Adrenal gland (tissue), 12 donors: ENCODE results near the gene APP. TPM values are rescaled to one million over a fixed set of nuclear protein-coding genes. Genes with fewer than 3 reads are reported as not detected.

Source experiments
- DNase-seq, 7 donors: peaks; one replicate each; pipeline ENCODE4 v3.0.0-alpha.2; 2019 to 2020
- H3K27ac ChIP-seq, 5 donors: fragments of 200-600 bp; sonication (generic) in 4 of 5; 1 replicate in 3 of 5; 2 replicates in 2 of 5; pipeline versions ENCODE4 v1.5.1 to v1.8.0; 2016 to 2020; ENCODE audit warnings: mild to moderate bottlenecking in 1 of 5
- H3K27me3 ChIP-seq: fragments of 200-600 bp; 2 replicates; pipeline ENCODE4 v1.8.0; 2021
- H3K36me3 ChIP-seq, 2 donors: fragments of 200-600 bp; replicated peaks in 1 of 2; 1 replicate in 1 of 2; 2 replicates in 1 of 2; pipeline versions ENCODE4 v1.5.1 to v1.8.0; 2018 to 2022
- H3K4me1 ChIP-seq, 2 donors: fragments of 200-600 bp; replicated peaks in 1 of 2; 1 replicate in 1 of 2; 2 replicates in 1 of 2; pipeline versions ENCODE4 v1.5.1 to v1.8.0; 2018 to 2021
- H3K4me3 ChIP-seq, 4 donors: fragments of 200-600 bp; sonication (generic) in 3 of 4; one replicate each; pipeline ENCODE4 v1.5.1; 2016 to 2018
- H3K9me3 ChIP-seq, 3 donors: fragments of 200-600 bp; sonication (generic) in 1 of 3; replicated peaks in 1 of 3; 1 replicate in 2 of 3; 2 replicates in 1 of 3; pipeline versions ENCODE4 v1.5.1 to v1.8.0; 2016 to 2021
- POLR2A ChIP-seq, 2 donors: fragments of 450-650 bp; IDR thresholded peaks; one replicate each; pipeline ENCODE4 v1.6.1; 2017; ENCODE audit warnings: antibody characterized with exemption in 2 of 2, mild to moderate bottlenecking in 2 of 2, moderate library complexity in 1 of 2
- WGBS, 4 donors: extraction: QIAGEN DNeasy Blood & Tissue Kit in 2 of 4; methylation state at CpG; one replicate each; pipeline versions ENCODE4 v1.1.5 to v1.1.7; 2013 to 2017; 5-methylcytosine and 5-hydroxymethylcytosine counted together
- intact Hi-C, 2 donors: fragments of 100-400 bp; cut with DNase I; formaldehyde crosslinking; loops; one replicate each; pipeline versions ENCODE4 v1.14.1 to v1.15.0; 2022 to 2023
- polyA plus RNA-seq, 3 donors: library from polyadenylated mRNA; stranded (reverse); fragments of 200-250 nt in 2 of 3; fragments of 350-450 nt in 1 of 3; fragmentation: Illumina TruSeq in 1 of 3; extraction: RNeasy Lipid Tissue Mini Kit (QIAGEN cat#74804) in 1 of 3; gene quantifications; one replicate each; pipeline ENCODE4 v1.2.3, GENCODE V29; 2013 to 2014
- total RNA-seq, 9 donors: library from RNA; depleted of rRNA in 4 of 9; stranded (reverse); fragments of >200 nt in 4 of 9; fragments of 120-200 nt in 1 of 9; fragmentation: NEBNext Ultra II Directional in 1 of 9; extraction: Animal tissue kit (Norgen Biotek cat#: 25700) in 1 of 9; gene quantifications; one replicate each; pipeline versions ENCODE4 v1.1.0 to v1.2.4, GENCODE V29; 2013 to 2023
- TF ChIP-seq, protein P1 (sequence below), 6 experiments: fragments of 450-650 bp in 4 of 6; fragments of 200-600 bp in 2 of 6; sonication (generic) in 1 of 6; IDR thresholded peaks; 1 replicate in 5 of 6; 2 replicates in 1 of 6; pipeline versions ENCODE4 v1.5.1 to v1.8.0; 2016 to 2021; ENCODE audit warnings: antibody characterized with exemption in 6 of 6, mild to moderate bottlenecking in 2 of 6, moderate library complexity in 1 of 6
- donor health status: healthy with polysubstance abuse.
- donor health status: Bipolar disorder and iron deficiency.
- donor health status: DM: yes; HTN: yes; CAD: no.
- donor health status: DM: no; HTN: no; CAD: no.
- donor health status: DM: no; HTN: no; CAD: no.
- donor health status: DM: yes; HTN: yes; CAD: no.

The APP gene
- total and polyA plus RNA-seq, 12 donors, result 161 to 1,079 (median 710) TPM

DNA sequence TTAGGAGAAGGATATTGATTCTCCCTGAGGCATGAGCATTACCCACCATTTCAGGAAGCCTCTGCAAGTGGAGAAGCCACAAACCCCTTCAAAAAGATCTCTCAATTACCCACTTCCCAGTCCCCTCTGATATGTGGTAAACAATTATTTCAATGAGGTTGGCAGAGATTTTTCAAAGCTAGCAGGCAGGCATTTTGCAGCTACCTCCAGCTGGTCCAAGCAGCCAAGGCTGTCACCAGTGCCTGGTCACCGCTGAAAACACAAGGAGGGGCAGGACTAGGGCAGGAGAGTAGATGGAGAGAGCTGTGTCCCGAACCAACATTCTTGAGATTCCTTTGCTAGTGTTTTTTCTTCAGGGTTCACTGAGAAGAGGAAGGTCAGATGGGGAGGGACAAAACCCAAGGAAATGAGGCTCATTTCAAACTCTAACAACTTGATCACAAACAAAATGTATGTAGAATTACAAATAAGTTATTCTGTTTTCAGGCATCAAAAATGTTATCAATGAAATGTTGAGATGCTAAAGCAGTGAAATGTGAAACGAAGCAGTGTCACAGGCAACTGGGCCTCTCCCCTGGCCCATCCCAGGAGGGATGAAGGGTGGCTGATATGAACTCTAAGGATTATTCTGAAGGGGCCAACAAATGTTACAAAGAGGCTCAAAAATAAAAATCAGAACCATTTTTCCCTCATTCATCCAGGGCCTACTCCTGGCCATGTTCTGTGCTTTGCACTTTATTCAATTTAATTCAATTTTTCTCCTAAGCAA lies 22.3 kb downstream of the APP start:
- WGBS, 4 donors, result 18 to 44% (median 30%) methylated on average over 3 of the region's 3 CpGs
- Histone ChIP-seq H3K27ac (peak overlapping the region in 4 of 5 donors; percentile 25 to 78 (median 72)), H3K9me3 (no peaks in the 10 kb centered on the region), H3K36me3 (no peaks in the 10 kb centered on the region), H3K27me3 (no peaks in the 10 kb centered on the region), H3K4me1 (peaks cover 7 to 34% of the 10 kb centered on the region in 2 donors), H3K4me3 (no peak overlapping the region)
- intact Hi-C loops, result no loop called here
- TF ChIP-seq POLR2A (IDR thresholded peaks at IDR 0.05), result no peak
- TF ChIP-seq, protein P1, sequence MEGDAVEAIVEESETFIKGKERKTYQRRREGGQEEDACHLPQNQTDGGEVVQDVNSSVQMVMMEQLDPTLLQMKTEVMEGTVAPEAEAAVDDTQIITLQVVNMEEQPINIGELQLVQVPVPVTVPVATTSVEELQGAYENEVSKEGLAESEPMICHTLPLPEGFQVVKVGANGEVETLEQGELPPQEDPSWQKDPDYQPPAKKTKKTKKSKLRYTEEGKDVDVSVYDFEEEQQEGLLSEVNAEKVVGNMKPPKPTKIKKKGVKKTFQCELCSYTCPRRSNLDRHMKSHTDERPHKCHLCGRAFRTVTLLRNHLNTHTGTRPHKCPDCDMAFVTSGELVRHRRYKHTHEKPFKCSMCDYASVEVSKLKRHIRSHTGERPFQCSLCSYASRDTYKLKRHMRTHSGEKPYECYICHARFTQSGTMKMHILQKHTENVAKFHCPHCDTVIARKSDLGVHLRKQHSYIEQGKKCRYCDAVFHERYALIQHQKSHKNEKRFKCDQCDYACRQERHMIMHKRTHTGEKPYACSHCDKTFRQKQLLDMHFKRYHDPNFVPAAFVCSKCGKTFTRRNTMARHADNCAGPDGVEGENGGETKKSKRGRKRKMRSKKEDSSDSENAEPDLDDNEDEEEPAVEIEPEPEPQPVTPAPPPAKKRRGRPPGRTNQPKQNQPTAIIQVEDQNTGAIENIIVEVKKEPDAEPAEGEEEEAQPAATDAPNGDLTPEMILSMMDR (IDR thresholded peaks at IDR 0.05), result no peak
- DNase-seq, result peak in 2 of 7 donors; percentile 39 to 52

DNA sequence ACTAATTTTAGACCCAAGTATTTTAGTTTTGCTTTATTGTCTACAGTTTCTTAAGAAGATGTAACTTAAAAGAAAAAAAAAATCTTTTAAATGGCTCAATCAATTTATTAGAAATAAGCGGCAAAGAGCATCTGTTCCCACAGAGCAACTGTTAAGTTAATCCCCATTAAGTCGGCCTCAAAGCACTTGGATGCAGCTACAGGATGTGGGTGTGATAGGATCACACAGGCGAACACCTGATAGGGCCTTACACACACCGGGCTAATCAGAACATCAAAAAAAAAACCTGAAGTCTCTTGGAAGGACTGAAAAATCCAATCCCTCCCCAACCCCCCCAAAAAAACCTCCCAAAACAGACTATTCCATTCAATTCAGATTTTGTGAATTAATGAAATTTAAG lies 23.0 kb downstream of the APP start:
- no peak for DNase-seq
- Histone ChIP-seq H3K36me3 (no peaks in the 10 kb centered on the region), H3K27ac (peak overlapping the region in 1 of 5 donors; percentile 75), H3K9me3 (no peaks in the 10 kb centered on the region), H3K4me1 (peaks cover 4 to 31% of the 10 kb centered on the region in 2 donors), H3K27me3 (no peaks in the 10 kb centered on the region), H3K4me3 (no peak overlapping the region)
- TF ChIP-seq, protein P1 (IDR thresholded peaks at IDR 0.05), result no peak
- TF ChIP-seq POLR2A (IDR thresholded peaks at IDR 0.05), result no peak
- intact Hi-C loops, result no loop called here
- WGBS, 4 donors, result 69 to 77% (median 74%) methylated on average over 4 of the region's 4 CpGs

DNA sequence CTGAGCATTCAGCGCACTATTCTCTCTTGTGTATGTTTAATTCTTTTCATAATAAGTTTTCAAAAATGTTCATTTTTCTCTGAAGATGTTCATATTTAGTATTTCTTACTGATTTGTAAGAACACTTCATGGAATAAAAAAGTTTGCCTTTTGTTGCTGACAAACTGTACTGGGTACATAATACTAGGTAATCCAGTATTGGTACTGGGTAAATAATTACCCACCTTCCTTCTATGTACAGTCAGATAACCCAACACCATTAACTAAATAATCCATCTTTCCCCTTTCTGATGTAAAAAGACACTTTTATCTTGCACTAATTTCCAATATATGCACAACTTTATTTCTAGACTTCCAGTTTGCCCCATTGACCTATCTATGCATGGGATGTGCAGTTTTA lies 23.9 kb downstream of the APP start:
- no peak for DNase-seq
- TF ChIP-seq POLR2A (IDR thresholded peaks at IDR 0.05), result no peak
- TF ChIP-seq, protein P1 (IDR thresholded peaks at IDR 0.05), result no peak
- Histone ChIP-seq H3K4me1 (peaks cover 4 to 31% of the 10 kb centered on the region in 2 donors), H3K4me3 (no peak overlapping the region), H3K27ac (no peak overlapping the region), H3K36me3 (no peaks in the 10 kb centered on the region), H3K27me3 (no peaks in the 10 kb centered on the region), H3K9me3 (no peaks in the 10 kb centered on the region)
- intact Hi-C loops, result no loop called here
- 94 to 100% (median 97%) methylated on average over 1 of the region's 1 CpG for WGBS, 4 donors

DNA sequence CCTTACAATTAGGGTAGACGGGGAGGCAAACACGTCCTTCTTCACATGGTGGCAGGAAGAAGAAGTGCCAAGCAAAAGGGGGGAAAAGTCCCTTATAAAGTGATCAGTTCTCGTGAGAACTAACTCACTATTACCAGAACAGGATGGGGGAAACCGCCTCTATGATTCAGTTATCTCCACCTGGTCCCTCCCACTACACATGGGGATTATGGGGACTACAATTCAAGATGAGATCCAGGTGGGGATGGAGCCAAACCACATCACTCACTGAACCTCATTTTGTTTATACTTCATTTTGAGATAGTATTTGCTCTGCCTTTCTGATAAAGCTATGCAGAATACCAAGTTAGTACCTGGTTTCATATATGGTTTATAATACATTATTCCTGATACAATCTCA lies 26.5 kb downstream of the APP start:
- WGBS, 4 donors, result 78 to 97% (median 94%) methylated on average over 4 of the region's 4 CpGs
- intact Hi-C loops, result no loop called here
- H3K27ac ChIP-seq, result no peak overlapping the region
- DNase-seq, result no peak
- TF ChIP-seq, protein P1 (IDR thresholded peaks at IDR 0.05), result no peak
- TF ChIP-seq POLR2A (IDR thresholded peaks at IDR 0.05), result no peak
- peaks cover 0 to 26% of the 10 kb centered on the region in 2 donors for H3K4me1 ChIP-seq
- no peaks in the 10 kb centered on the region for H3K27me3 ChIP-seq
- no peak overlapping the region for H3K4me3 ChIP-seq
- H3K36me3 ChIP-seq, result no peaks in the 10 kb centered on the region
- H3K9me3 ChIP-seq, result no peaks in the 10 kb centered on the region
